HepG2 (cell line): Measurements from ENCODE around the gene HMGN4. TPM values are rescaled to one million over a fixed set of nuclear protein-coding genes. Genes with fewer than 3 reads are reported as not detected.

ENCODE experiments used
- ADNP ChIP-seq: sonication (generic); formaldehyde crosslinking; IDR thresholded peaks from 2 replicates; pipeline ENCODE4 v1.4.0; 2020; ENCODE audit warnings: missing genetic modification reagents
- BRD4 ChIP-seq: sonication (generic); formaldehyde crosslinking; IDR thresholded peaks from 2 replicates; pipeline ENCODE4 v1.4.0; 2020; ENCODE audit warnings: missing genetic modification reagents
- CCDC6 ChIP-seq: sonication (generic); formaldehyde crosslinking; IDR thresholded peaks from 2 replicates; pipeline ENCODE4 v1.8.1; 2022; ENCODE audit warnings: mild to moderate bottlenecking, missing genetic modification reagents, moderate library complexity
- CERS6 ChIP-seq: sonication (generic); formaldehyde crosslinking; IDR thresholded peaks from 2 replicates; pipeline ENCODE4 v1.5.0; 2020; ENCODE audit warnings: missing genetic modification reagents
- FOXC1 ChIP-seq: sonication (generic); formaldehyde crosslinking; IDR thresholded peaks from 2 replicates; pipeline ENCODE4 v1.8.0; 2022; ENCODE audit warnings: mild to moderate bottlenecking, missing genetic modification reagents, borderline replicate concordance
- HNF4G ChIP-seq, 2 experiments: sonication (generic) in 1 of 2; formaldehyde crosslinking in 1 of 2; IDR thresholded peaks; 2 replicates each; pipeline versions ENCODE4 v1.4.0 to v1.6.1; 2011 to 2020; ENCODE audit warnings: borderline replicate concordance in 2 of 2, low read depth in 2 of 2, mild to moderate bottlenecking in 2 of 2, low read length in 1 of 2, missing genetic modification reagents in 1 of 2, moderate library complexity in 1 of 2
- KDM4B ChIP-seq: sonication (generic); formaldehyde crosslinking; IDR thresholded peaks from 2 replicates; pipeline ENCODE4 v1.4.0; 2020; ENCODE audit warnings: missing genetic modification reagents
- KLF13 ChIP-seq: sonication (generic); formaldehyde crosslinking; IDR thresholded peaks from 2 replicates; pipeline ENCODE4 v1.4.0; 2020; ENCODE audit warnings: mild to moderate bottlenecking, missing genetic modification reagents
- MNT ChIP-seq: fragments of 450-650 bp; IDR thresholded peaks from 2 replicates; pipeline ENCODE4 v1.6.1; 2016
- NR2F6 ChIP-seq, 2 experiments: IDR thresholded peaks; 2 replicates each; pipeline ENCODE4 v1.6.1; 2016; ENCODE audit warnings: antibody characterized with exemption in 1 of 2, mild to moderate bottlenecking in 1 of 2
- ONECUT2 ChIP-seq: sonication (generic); formaldehyde crosslinking; IDR thresholded peaks from 2 replicates; pipeline ENCODE4 v1.4.0; 2020; ENCODE audit warnings: missing genetic modification reagents
- ZBTB33 ChIP-seq: sonication (generic); formaldehyde crosslinking; IDR thresholded peaks from 2 replicates; pipeline ENCODE4 v1.4.0; 2020; ENCODE audit warnings: missing genetic modification reagents
- ZNF136 ChIP-seq: sonication (generic); formaldehyde crosslinking; IDR thresholded peaks from 2 replicates; pipeline ENCODE4 v1.8.1; 2022; ENCODE audit warnings: low read depth, mild to moderate bottlenecking, moderate library complexity, missing genetic modification reagents
- ZNF281 ChIP-seq: sonication (generic); formaldehyde crosslinking; IDR thresholded peaks from 2 replicates; pipeline ENCODE4 v1.4.0; 2020; ENCODE audit warnings: missing genetic modification reagents, borderline replicate concordance
- ZNF577 ChIP-seq: sonication (generic); formaldehyde crosslinking; IDR thresholded peaks from 2 replicates; pipeline ENCODE4 v1.4.0; 2020; ENCODE audit warnings: mild to moderate bottlenecking, low read depth, missing genetic modification reagents, borderline replicate concordance
- ZNF580 ChIP-seq: IDR thresholded peaks from 2 replicates; pipeline ENCODE4 v1.6.1; 2016; ENCODE audit warnings: low read depth, borderline replicate concordance
- ZNF607 ChIP-seq: sonication (generic); formaldehyde crosslinking; IDR thresholded peaks from 2 replicates; pipeline ENCODE4 v1.5.1; 2020; ENCODE audit warnings: missing genetic modification reagents, mild to moderate bottlenecking, borderline replicate concordance
- ZNF652 ChIP-seq: IDR thresholded peaks from 2 replicates; pipeline ENCODE4 v1.6.1; 2016; ENCODE audit warnings: low read depth, borderline replicate concordance
- ZNF713 ChIP-seq: sonication (generic); formaldehyde crosslinking; IDR thresholded peaks from 2 replicates; pipeline ENCODE4 v1.4.0; 2020; ENCODE audit warnings: mild to moderate bottlenecking, missing genetic modification reagents
- ZNF766 ChIP-seq: sonication (generic); formaldehyde crosslinking; IDR thresholded peaks from 2 replicates; pipeline ENCODE4 v1.5.0; 2020; ENCODE audit warnings: missing genetic modification reagents, borderline replicate concordance
- ZZZ3 ChIP-seq: sonication (generic); formaldehyde crosslinking; IDR thresholded peaks from 2 replicates; pipeline ENCODE4 v1.4.0; 2020; ENCODE audit warnings: missing genetic modification reagents, mild to moderate bottlenecking, borderline replicate concordance
- polyA plus RNA-seq, 8 experiments: library from polyadenylated mRNA; depleted of rRNA in 3 of 8; stranded (reverse) in 7 of 8; unstranded in 1 of 8; fragments of >200 nt; fragmentation: Illumina TruSeq in 4 of 8; extraction: Trizol in 4 of 8; gene quantifications; 2 replicates each; pipeline versions ENCODE4 v1.2.1 to v1.2.3, GENCODE V29; 2011 to 2016; ENCODE audit warnings: low read depth in 4 of 8, missing spikeins in 1 of 8, mixed read lengths in 1 of 8; ENCODE audit not compliant: insufficient read depth in 1 of 8
- total RNA-seq, 5 experiments: library from RNA; depleted of rRNA; stranded (reverse); fragments of >200 nt; fragmentation: Illumina TruSeq; extraction: Trizol; gene quantifications; 2 replicates each; pipeline ENCODE4 v1.2.3, GENCODE V29; 2016; ENCODE audit warnings: low read depth in 1 of 5

The HMGN4 gene
- total and polyA plus RNA-seq, 2 of the 13 experiments (the other 11 are each of a cell fraction or from before 2014, with no cell fraction given), result 39.9 to 52.1 TPM

- TF ChIP-seq ZNF281 (CRISPR knock-in tag) (peak; percentile 50; the same call in 1 of the 2 replicates), ZNF580 (CRISPR knock-in tag) (no peak), ADNP (CRISPR knock-in tag) (no peak), ZNF136 (CRISPR knock-in tag) (no peak), BRD4 (CRISPR knock-in tag) (no peak), ZNF607 (CRISPR knock-in tag) (no peak), ZNF577 (CRISPR knock-in tag) (no peak), KDM4B (CRISPR knock-in tag) (no peak), ONECUT2 (CRISPR knock-in tag) (peak; percentile 64; the same call in 1 of the 2 replicates), ZZZ3 (CRISPR knock-in tag) (no peak), ZNF766 (CRISPR knock-in tag) (no peak), ZBTB33 (CRISPR knock-in tag) (peak; percentile 47), CERS6 (CRISPR knock-in tag) (no peak), CCDC6 (CRISPR knock-in tag) (no peak), KLF13 (CRISPR knock-in tag) (no peak), ZNF652 (CRISPR knock-in tag) (0 out of 2 replicates have a peak, but pooled peaks have one; percentile 45), FOXC1 (CRISPR knock-in tag) (no peak), HNF4G (IDR thresholded peaks at IDR 0.05; ENCODE audit: borderline replicate concordance, low read depth, low read length) (0 out of 2 replicates have a peak, but pooled peaks have one; percentile 13), HNF4G (CRISPR knock-in tag; IDR thresholded peaks at IDR 0.05; ENCODE audit: borderline replicate concordance, low read depth) (no peak), MNT (no peak), ZNF713 (no peak), NR2F6 (IDR thresholded peaks at IDR 0.05) (0 out of 2 replicates have a peak, but pooled peaks have one; percentile 22), NR2F6 (CRISPR knock-in tag; IDR thresholded peaks at IDR 0.05) (0 out of 2 replicates have a peak, but pooled peaks have one; percentile 53)
Observed at GRCh38 chr6:26520850-26521599, 17.1 kb upstream of the HMGN4 start (continued).
